Measurements from ENCODE around the gene ZFAND3.

- TF ChIP-seq ATF3 (IDR thresholded peaks at IDR 0.05; ENCODE audit: borderline replicate concordance, extremely low read depth, low read depth, low read length) (no peak), POLR2A (IDR thresholded peaks at IDR 0.05; ENCODE audit: low read depth, low read length) (no peak), RAD21 (IDR thresholded peaks at IDR 0.05; ENCODE audit: insufficient read depth, low read depth, low read length) (no peak), NFIC (IDR thresholded peaks at IDR 0.05; ENCODE audit: low read depth, low read length) (no peak), POLR2AphosphoS5 (IDR thresholded peaks at IDR 0.05; ENCODE audit: low read length) (no peak), NRF1 (conservative IDR thresholded peaks at IDR 0.05; ENCODE audit: low read depth, low read length) (no peak), PKNOX1 (IDR thresholded peaks at IDR 0.05) (no peak), CTCF (IDR thresholded peaks at IDR 0.05 in 2 of 3, conservative IDR thresholded peaks at IDR 0.05 in 1 of 3; ENCODE audit: control insufficient read depth in 2 of 3, extremely low read depth in 1 of 3, insufficient read depth in 1 of 3, low read depth in 3 of 3, low read length in 3 of 3) (no peak), TCF7 (IDR thresholded peaks at IDR 0.05; ENCODE audit: borderline replicate concordance) (no peak)
Observed at GRCh38 chr6:37954791-37955190, 135.3 kb downstream of the ZFAND3 start.
